Measurements from ENCODE around the gene TAS1R1.
"Not testable (repeated sequence)": the region's sequence is repeated elsewhere in the genome, so short reads cannot be mapped to it uniquely, and the experiment has no call there.

Gene TAS1R1

GRCh38 chr1:6592441-6592840 lies 37.3 kb downstream of the TAS1R1 start:
- no peak for DNase-seq

DNA sequence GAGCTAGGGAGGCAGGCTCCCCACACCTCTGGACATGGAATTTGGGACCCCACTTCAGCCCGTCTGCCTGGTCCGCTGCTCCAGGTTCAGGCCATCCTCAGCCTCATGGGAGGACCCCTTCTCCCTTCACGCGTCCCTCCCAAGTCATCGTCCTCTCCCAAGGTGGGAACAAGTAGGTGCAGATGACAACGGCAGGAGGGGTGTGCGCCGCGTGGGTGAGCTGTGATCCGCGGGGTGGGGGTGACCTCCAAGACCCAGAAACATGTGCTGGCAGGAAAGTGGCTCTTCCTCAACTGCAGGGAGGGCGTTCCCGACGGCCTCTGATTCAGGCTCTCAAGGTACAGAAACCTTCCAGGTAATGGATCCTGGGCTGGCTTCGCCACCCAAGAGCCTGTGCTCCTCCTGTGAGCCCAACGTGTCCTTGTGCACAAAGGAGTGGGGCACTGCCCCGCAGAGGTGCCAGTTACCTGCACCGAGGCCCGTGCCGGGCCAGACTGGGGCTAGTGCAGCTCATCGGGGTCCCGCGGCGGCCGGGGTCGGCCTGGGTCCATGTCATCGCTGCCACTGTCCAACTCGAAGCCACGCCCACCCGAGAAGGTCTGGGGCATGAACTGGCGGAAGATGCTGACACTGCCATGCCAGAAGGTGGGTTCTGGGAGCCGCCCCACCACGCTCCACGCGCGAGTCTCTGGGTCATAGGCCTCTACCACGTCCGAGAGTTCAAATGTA lies 37.9 kb downstream of the TAS1R1 start:
- DNase-seq: no peak

GRCh38 chr1:6593810-6594209 lies 38.7 kb downstream of the TAS1R1 start:
- DNase-seq: no peak

- DNase-seq: no peak
Observed at GRCh38 chr1:6594977-6595740, 40.1 kb downstream of the TAS1R1 start.

- DNase-seq: no peak
Observed at GRCh38 chr1:6596351-6596750, 41.2 kb downstream of the TAS1R1 start.

DNA sequence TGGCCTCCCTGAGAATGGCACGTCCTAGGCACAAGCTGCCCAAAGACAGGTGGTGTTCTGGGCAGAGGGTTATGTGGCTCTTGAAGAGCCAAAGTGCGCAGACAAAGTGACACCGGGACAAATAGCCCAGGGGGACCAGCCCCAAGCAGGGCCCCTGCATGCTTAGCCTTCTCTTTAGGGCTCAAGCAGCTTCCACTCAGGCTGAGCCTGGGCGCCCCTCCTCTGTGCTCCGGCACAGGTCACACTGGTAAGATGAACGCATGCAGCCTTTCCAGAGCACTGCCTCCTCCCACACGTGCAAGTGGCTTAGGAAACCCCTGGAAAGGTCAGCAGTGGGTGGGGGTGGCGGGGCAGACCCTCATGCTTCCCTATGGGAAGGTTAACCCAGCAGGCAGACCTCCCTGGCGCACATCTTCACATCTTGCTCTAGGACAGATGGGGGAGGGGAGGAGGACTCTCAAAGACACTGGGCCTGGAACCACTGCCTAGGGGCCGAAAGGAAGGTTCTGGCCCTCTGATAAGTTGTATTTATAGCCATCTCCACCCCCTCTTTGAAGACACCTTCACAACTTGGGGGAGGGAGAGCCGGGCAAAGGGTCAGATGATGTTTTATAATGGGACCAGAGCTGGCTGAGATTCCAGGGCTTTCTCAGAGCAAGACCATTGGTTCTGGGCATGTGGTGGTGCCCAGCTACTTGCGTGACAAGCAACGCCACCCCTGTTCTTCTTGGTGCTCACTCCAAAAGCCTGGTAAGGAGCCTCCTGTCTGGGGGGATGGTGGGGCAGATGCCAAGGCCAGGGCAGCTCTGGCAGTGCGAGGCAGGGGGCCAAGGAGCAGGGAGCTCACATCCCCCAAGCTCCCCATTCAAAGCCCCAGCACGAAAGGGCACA lies 42.0 kb downstream of the TAS1R1 start:
- DNase-seq: no peak

DNA sequence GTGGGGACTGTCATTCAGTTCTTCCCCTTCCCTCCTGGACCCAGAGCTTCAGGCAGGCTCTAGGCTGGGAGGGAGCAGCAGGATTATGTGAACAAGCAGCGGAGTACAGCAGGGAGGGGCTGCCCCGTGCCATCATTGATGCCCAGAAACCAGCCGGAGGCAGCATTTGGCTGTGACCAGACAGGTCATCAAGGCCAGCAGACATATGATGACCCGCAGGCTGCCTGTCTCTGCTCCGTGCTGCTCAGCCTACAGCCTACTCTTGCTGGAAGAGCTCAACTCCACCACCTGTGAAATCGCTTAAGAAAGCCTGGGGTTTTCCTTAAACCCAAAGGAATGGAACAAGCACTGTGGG lies 42.6 kb downstream of the TAS1R1 start:
- no peak for DNase-seq

DNA sequence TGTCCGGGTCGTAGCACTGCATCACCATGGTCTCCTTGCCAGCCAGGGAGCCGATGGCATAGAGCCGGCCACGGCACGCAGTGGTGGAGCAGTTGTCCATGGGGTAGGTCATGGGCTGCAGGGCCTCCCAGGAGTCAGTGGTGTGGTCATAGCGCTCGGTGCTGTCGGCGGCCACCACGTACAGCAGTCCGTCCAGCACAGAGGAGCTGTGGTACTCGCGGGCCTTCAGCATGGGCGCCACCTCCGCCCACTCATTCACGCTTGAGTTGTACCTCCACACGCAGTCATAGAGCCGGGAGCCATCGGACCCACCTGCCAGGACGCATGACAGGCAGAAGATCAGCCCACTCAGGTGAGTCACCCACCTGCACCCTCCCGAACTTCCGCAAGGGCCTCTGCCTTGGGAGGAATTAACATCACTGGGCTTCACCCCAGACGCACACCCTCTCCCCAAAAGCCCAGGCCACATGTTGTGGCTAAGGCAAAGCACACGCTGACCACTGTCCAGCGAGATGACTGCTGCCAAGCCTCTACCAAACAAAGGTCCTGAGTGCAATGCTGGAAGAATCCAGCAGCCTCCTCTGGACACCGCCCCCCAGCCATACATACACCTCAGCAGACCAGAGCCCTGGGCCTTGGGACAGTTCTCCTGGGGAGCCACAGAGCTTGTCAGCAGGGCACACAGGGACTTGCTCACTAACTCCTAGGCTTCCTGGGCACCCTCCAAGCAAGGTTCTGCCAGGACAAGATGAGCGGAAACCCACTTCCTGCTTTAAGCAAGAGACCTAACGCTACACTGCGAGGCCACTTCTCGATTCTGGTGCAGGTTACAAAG lies 44.3 kb downstream of the TAS1R1 start:
- peak; percentile 74 for DNase-seq

DNA sequence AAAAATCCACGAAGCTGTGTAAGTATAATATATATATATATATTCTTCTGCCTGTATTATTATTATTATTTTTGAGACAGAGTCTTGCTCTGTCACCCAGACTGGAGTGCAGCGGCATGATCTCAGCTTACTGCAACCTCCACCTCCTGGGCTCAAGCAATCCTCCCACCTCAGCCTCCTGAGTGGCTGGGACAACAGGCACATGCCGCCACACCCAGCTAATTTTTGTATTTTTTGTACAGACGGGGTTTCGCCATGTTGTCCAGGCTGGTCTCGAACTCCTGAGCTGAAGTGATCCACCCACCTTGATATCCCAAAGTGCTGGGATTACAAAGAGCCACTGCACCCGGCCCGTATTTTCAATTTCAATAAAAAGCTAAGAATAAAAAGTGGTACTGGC lies 44.9 kb downstream of the TAS1R1 start:
- not testable (repeated sequence) for DNase-seq

DNA sequence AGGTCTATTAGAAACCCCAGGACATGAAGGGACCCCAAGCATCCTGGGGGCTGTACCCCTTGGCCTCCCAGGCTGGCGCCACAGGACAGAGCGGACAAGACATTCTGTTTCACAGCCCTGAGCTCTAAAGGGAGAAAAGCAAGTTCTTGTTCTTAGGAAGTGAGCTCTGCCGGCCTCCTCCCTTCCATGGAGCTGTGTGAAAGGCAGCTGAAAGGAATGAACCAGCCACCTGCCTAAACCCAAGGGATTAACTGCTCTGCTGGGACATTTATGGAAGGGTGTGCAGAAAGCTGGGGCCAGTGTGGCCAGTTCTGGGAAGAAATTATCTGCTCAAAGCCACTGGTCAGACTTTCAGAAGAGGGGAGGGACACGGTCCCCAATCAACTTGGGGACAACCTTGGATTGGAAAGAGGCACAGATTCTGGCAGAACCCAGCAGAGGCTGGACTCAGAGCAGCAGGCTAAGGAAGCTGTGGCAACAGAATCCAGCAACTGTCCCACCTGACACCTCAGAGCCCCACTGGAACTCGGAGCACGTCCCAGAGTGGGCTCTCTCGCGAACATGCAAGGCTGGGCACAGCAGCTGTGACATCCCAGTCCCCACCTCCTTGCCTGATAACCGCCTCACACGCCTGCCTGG lies 45.4 kb downstream of the TAS1R1 start:
- no peak for DNase-seq

DNA sequence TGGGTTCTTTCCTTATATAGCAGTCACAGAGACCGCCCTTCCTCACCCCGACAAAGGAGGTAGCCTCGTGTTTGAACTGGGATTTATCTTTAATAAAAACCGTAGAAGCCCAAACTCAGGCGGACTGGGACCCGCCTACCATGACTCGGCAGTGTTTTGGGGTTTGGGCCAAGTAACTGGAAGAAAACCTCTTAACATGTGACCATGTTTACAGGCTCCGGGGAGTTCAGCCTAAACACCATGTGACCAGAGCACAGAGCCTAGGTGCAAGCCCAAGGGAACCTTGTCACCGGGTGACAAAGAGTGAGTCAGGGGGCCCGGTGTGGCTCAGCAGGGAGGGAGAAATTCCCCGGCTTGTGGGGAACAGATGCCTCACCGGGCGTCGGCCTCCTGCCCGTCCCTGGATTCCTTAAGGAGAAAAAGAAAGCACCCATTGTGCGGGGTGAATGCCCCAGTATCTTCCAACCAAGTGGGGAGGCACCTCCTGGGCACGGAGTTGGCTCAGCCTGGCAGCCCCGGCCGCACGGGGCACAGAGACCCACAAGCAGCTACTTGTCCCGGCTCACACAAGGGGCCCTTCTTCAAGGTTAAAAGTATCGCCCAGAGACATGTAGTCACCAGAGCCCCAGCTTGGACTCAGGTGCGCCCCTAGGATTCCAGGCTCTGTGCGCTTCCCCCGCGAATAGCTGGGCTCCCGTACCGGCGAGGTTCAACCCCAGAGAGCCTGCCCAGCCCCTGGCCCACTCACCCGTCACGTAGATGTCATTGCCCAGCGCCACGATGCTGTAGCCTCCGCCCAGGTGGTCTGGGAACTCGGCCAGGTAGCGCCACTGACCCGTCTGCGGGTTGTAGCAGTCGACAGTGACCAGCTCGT lies 46.2 kb downstream of the TAS1R1 start:
- DNase-seq: peak; percentile 83

DNA sequence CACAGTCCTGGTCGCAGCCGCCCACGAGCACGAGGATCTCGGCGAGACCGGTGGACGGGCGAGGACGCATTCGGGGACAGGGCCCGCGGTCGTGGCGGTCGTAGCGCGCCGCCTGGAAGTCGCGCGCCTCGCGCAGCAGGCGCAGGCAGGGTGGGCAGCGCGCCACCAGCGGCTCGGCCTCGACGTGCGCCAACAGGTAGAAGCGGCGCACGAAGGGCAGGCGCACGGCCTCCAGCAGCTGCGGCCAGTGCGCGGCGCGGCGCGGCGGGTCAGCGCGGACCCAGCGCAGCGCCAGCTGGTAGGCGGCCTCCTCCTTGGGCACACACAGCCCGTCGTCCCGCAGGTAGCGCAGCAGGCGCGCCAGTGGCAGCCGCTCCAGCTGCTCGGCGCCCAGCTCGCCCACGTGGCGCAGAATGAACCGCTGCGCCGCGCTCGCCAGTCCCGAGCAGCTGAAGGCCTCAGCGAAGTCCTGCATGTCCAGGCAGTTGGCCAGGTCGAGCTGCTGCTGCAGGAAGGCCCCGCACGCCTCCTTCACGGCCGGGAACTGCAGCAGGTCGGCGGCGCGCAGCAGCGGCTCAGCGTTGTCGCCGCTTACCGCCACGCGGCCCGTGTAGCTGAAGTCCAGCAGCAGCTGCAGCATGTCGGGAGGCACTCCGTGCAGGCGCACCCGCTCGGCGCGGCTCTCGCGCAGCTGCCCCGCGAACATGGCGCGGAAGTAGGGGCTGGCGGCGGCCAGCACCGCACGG lies 47.0 kb downstream of the TAS1R1 start:
- peak; percentile 50 for DNase-seq

DNA sequence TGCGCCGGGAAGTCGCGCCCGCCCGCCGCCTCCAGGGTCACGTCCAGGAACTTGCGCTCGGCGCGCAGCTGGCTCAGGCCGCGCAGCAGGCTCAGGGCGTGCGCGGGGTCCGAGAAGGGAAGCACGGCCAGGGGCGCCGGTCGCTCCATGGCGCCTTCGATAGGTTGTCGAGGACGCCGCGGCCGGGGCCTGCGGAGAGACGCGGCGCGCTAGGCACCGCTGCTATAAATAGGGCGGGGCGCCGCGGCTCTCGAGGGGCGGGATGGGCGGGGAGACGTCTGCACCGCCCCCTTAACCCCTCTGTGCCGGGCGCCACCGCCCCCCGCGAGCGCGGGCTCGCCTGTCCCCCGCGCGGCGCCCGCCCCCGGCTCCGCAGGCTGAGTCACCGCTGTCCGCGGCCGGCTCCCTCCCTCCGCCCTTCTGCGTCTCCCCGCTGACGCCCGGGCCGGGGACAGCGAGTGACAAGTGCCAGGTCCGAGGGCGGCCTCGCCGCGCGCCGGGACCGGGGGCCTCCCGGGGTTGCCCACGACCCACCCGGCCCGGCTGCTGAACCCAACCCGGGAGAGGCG lies 47.6 kb downstream of the TAS1R1 start, which contains the start of gene KLHL21:
Gene KLHL21 (minus strand): TSS at position 201 of the 569 bp plus-strand sequence. CDS start 52 bp downstream, at position 149.
- peak; percentile 93 for DNase-seq

GRCh38 chr1:6603238-6603914 lies 48.3 kb downstream of the TAS1R1 start:
- peak; percentile 62 for DNase-seq

DNA sequence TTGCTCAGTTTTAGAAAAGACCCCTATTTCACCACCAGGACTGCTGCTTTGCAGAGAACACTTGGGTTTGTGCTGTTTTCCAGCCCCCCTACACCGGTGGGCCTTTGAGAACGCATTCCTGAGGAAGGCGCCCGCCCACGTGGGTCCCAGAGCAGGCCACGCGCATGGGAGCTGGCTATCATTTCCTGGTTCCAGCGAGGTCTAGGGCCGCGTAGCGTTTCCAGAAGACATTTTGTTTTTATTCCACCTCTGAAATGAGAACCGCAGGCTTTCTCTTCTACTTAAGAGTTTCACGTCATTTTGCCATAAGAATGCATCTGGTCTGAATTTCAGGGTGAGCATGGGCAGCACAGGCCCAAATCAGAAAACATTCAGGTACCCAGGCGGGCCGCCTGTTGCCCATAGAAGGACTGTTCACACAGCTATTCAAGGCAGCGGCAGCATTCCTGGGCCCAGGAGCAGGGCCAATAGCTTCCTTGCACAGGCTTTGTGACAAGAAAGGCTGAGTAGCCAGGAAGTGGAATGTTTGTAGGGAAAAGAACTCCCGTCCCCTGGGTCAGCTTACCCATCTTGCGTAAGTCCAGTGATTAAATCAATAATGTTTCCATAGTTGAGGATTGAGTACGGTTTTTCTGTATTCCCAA lies 48.9 kb downstream of the TAS1R1 start:
- peak; percentile 43 for DNase-seq

- no peak for DNase-seq
Observed at GRCh38 chr1:6612641-6613360, 57.7 kb downstream of the TAS1R1 start.

GRCh38 chr1:6613361-6614018 lies 58.4 kb downstream of the TAS1R1 start, which contains the start of gene PHF13:
TSS of gene PHF13 (plus strand) at chr1:6613731. CDS start at chr1:6614067, 336 bp downstream.
- peak; percentile 99 for DNase-seq
